ENCODE data around the gene SKP2.

GRCh38 chr5:36232533-36232932 lies 80.6 kb downstream of the SKP2 start:
- TF ChIP-seq POLR2A (IDR thresholded peaks at IDR 0.05; ENCODE audit: extremely low read depth, insufficient read length) (no peak), CTCF (IDR thresholded peaks at IDR 0.05; ENCODE audit: low read depth, low read length) (no peak), MAX (IDR thresholded peaks at IDR 0.05; ENCODE audit: low read depth, low read length) (no peak), MYC (IDR thresholded peaks at IDR 0.05; ENCODE audit: low read depth, low read length) (no peak)
